ENCODE results near the gene XYLT1.

XYLT1 gene

GRCh38 chr16:17391715-17392114 lies 79.0 kb downstream of the XYLT1 start:
- TF ChIP-seq CTCF (IDR thresholded peaks at IDR 0.05; ENCODE audit: borderline replicate concordance, insufficient read depth, low read depth, low read length): no peak
- no peak overlapping the region for H3K4me3 ChIP-seq (ENCODE audit: low read depth, low read length)

- no peak for TF ChIP-seq CTCF (IDR thresholded peaks at IDR 0.05; ENCODE audit: borderline replicate concordance, insufficient read depth, low read depth, low read length)
- H3K4me3 ChIP-seq (ENCODE audit: low read depth, low read length): no peak overlapping the region
Observed at GRCh38 chr16:17389384-17389783, 81.4 kb downstream of the XYLT1 start.

GRCh38 chr16:17387256-17387655 lies 83.5 kb downstream of the XYLT1 start:
- no peak for TF ChIP-seq CTCF (IDR thresholded peaks at IDR 0.05; ENCODE audit: borderline replicate concordance, insufficient read depth, low read depth, low read length)
- H3K4me3 ChIP-seq (ENCODE audit: low read depth, low read length): no peak overlapping the region

- H3K4me3 ChIP-seq (ENCODE audit: low read depth, low read length): no peak overlapping the region
- TF ChIP-seq CTCF (IDR thresholded peaks at IDR 0.05; ENCODE audit: borderline replicate concordance, insufficient read depth, low read depth, low read length): no peak
Observed at GRCh38 chr16:17386229-17386628, 84.5 kb downstream of the XYLT1 start.

GRCh38 chr16:17384471-17384870 lies 86.3 kb downstream of the XYLT1 start:
- no peak for TF ChIP-seq CTCF (IDR thresholded peaks at IDR 0.05; ENCODE audit: borderline replicate concordance, insufficient read depth, low read depth, low read length)
- H3K4me3 ChIP-seq (ENCODE audit: low read depth, low read length): no peak overlapping the region

- no peak for TF ChIP-seq CTCF (IDR thresholded peaks at IDR 0.05; ENCODE audit: borderline replicate concordance, insufficient read depth, low read depth, low read length)
- no peak overlapping the region for H3K4me3 ChIP-seq (ENCODE audit: low read depth, low read length)
Observed at GRCh38 chr16:17382949-17383863, 87.6 kb downstream of the XYLT1 start.

- no peak overlapping the region for H3K4me3 ChIP-seq (ENCODE audit: low read depth, low read length)
- TF ChIP-seq CTCF (IDR thresholded peaks at IDR 0.05; ENCODE audit: borderline replicate concordance, insufficient read depth, low read depth, low read length): no peak
Observed at GRCh38 chr16:17382514-17382913, 88.2 kb downstream of the XYLT1 start.

All from GM12875 (cell line).